Panc1 (cell line): ENCODE results near the gene GHDC. TPM values are rescaled to one million over a fixed set of nuclear protein-coding genes. Genes with fewer than 3 reads are reported as not detected.

Experiments used
- ATAC-seq: fragments of 200-7000 bp; cut with Tn5 transposase; 2 replicates; pipeline ENCODE4 v1.9.1; 2020; ENCODE audit warnings: mild to moderate bottlenecking, moderate library complexity
- BruUV-seq: library from RNA; stranded (reverse); fragments of 400-500 nt; replicated peaks from 2 replicates; lab custom pipeline; 2021; lab: Mats Ljungman, UMichigan
- CTCF ChIA-PET: fragments of 300-600 bp; sonication (Branson Sonifier 250); formaldehyde crosslinking; loops from one replicate; lab custom pipeline; 2022; ENCODE audit warnings: antibody characterized with exemption; lab: Charles Lee
- POLR2A ChIA-PET: fragments of 300-600 bp; sonication (Branson Sonifier 250); formaldehyde crosslinking; loops from one replicate; lab custom pipeline; 2022; ENCODE audit warnings: antibody characterized with exemption; lab: Charles Lee
- DNase-seq: peaks from one replicate; pipeline ENCODE4 v3.0.0-alpha.2; 2010; ENCODE audit warnings: low read depth, low spot score
- H3K27ac ChIP-seq: 2 replicates; pipeline ENCODE4 v1.5.1; 2011; ENCODE audit warnings: mild to moderate bottlenecking, low read length, inconsistent platforms
- H3K27me3 ChIP-seq: fragments of 200-500 bp; sonication (Bioruptor generic); 2 replicates; pipeline ENCODE4 v1.6.0; 2014; ENCODE audit warnings: low read length, inconsistent platforms; ENCODE audit not compliant: control insufficient read depth, insufficient read depth
- H3K36me3 ChIP-seq: fragments of 200-500 bp; sonication (Bioruptor generic); 2 replicates; pipeline ENCODE4 v1.5.1; 2014; ENCODE audit warnings: inconsistent platforms, mild to moderate bottlenecking, low read length, moderate library complexity; ENCODE audit not compliant: control insufficient read depth, insufficient read depth
- H3K4me1 ChIP-seq: 2 replicates; pipeline ENCODE4 v1.5.1; 2011; ENCODE audit warnings: inconsistent platforms, mild to moderate bottlenecking, low read length, moderate library complexity; ENCODE audit not compliant: control insufficient read depth, insufficient read depth
- H3K4me3 ChIP-seq, 2 experiments: 2 replicates each; pipeline ENCODE4 v1.5.1; 2011 to 2012; ENCODE audit warnings: low read depth in 2 of 2, low read length in 2 of 2, mild to moderate bottlenecking in 2 of 2, inconsistent platforms in 1 of 2, moderate library complexity in 1 of 2
- H3K9me3 ChIP-seq: fragments of 200-500 bp; sonication (Bioruptor generic); 2 replicates; pipeline ENCODE4 v1.5.1; 2014; ENCODE audit warnings: low read depth, mild to moderate bottlenecking, inconsistent platforms, low read length, moderate library complexity; ENCODE audit not compliant: control insufficient read depth, insufficient read depth
- CTCF ChIP-seq: fragments of 450-650 bp; IDR thresholded peaks from 2 replicates; pipeline ENCODE4 v1.5.1; 2017; ENCODE audit warnings: mild to moderate bottlenecking
- POLR2AphosphoS5 ChIP-seq: IDR thresholded peaks from 2 replicates; pipeline ENCODE4 v1.6.1; 2012; ENCODE audit warnings: mild to moderate bottlenecking, low read depth, low read length, moderate library complexity
- REST ChIP-seq, 2 experiments: IDR thresholded peaks; 2 replicates each; pipeline ENCODE4 v1.6.1; 2011 to 2012; ENCODE audit warnings: low read depth in 2 of 2, control low read depth in 1 of 2, low read length in 1 of 2, mild to moderate bottlenecking in 1 of 2, moderate library complexity in 1 of 2; ENCODE audit not compliant: insufficient read depth in 1 of 2
- SIN3A ChIP-seq: IDR thresholded peaks from 2 replicates; pipeline ENCODE4 v1.6.1; 2012; ENCODE audit warnings: low read depth, mild to moderate bottlenecking, low read length, moderate library complexity, borderline replicate concordance; ENCODE audit not compliant: insufficient read depth
- TCF7L2 ChIP-seq: IDR thresholded peaks from 2 replicates; pipeline ENCODE4 v1.6.1; 2011; ENCODE audit warnings: mild to moderate bottlenecking, low read depth, low read length, inconsistent platforms
- in situ Hi-C: cut with HindIII; loops from 2 replicates; pipeline ENCODE4 v1.10.0; 2016; ENCODE audit warnings: low sequenced_read_pairs, low pct_unique_long_range_greater_than_20kb
- intact Hi-C: fragments of 100-400 bp; cut with micrococcal nuclease; formaldehyde crosslinking; loops from one replicate; pipeline ENCODE4 v1.10.0; 2022; ENCODE audit not compliant: unreplicated experiment
- total RNA-seq: library from RNA; stranded (reverse); gene quantifications from one replicate; pipeline ENCODE4 v1.2.1, GENCODE V29; 2021; ENCODE audit not compliant: unreplicated experiment

Gene GHDC
- total RNA-seq, 1 experiment from 2014 or later, result 21.8 TPM

- TF ChIP-seq REST (IDR thresholded peaks at IDR 0.05; ENCODE audit: insufficient read depth in 1 of 2, low read depth in 2 of 2, low read length in 1 of 2) (no peak), CTCF (peak; percentile 89)
- DNase-seq (no peak), ATAC-seq (peak; percentile 80)
- ChIA-PET POLR2A (interaction anchor here (0.6 kb wide), 1 partner anchor 492 kb away, joined by 3 read pairs; no protein-coding TSS in a partner anchor), CTCF (no interaction called here)
- peaks cover 12% of the 10 kb centered on the region for H3K4me1 ChIP-seq
- no TSS peak for BruUV-seq
- peak overlapping the region; percentile 47 to 69 for H3K4me3 ChIP-seq
- H3K27me3 ChIP-seq, result no peaks in the 10 kb centered on the region
- H3K27ac ChIP-seq, result peak overlapping the region; percentile 79
- H3K9me3 ChIP-seq, result no peaks in the 10 kb centered on the region
- no peaks in the 10 kb centered on the region for H3K36me3 ChIP-seq
- intact Hi-C loops (no loop called here), in situ Hi-C loops (no loop called here)
Observed at GRCh38 chr17:42183741-42184711, 10.3 kb downstream of the GHDC start.

- Histone ChIP-seq H3K36me3 (no peaks in the 10 kb centered on the region), H3K9me3 (no peaks in the 10 kb centered on the region), H3K27me3 (no peaks in the 10 kb centered on the region), H3K4me3 (peak overlapping the region; percentile 47 to 69), H3K27ac (peak overlapping the region; percentile 79), H3K4me1 (peaks cover 12% of the 10 kb centered on the region)
- no peak for TF ChIP-seq REST (IDR thresholded peaks at IDR 0.05; ENCODE audit: insufficient read depth in 1 of 2, low read depth in 2 of 2, low read length in 1 of 2)
- TF ChIP-seq TCF7L2, result no peak
- no peak for TF ChIP-seq CTCF
- no peak for TF ChIP-seq SIN3A
- TF ChIP-seq POLR2AphosphoS5, result no peak
- DNase-seq (no peak), ATAC-seq (no peak)
- in situ Hi-C loops (no loop called here), intact Hi-C loops (no loop called here)
- CTCF ChIA-PET, result no interaction called here
- POLR2A ChIA-PET, result interaction anchor here (0.6 kb wide), 1 partner anchor 491 kb away, joined by 3 read pairs; no protein-coding TSS in a partner anchor
- no TSS peak for BruUV-seq
Observed at GRCh38 chr17:42182927-42183734, 11.2 kb downstream of the GHDC start.
